GM13976 (cell line): Measurements from ENCODE around the gene LYRM4.

Experiments
- DNase-seq: peaks from one replicate; pipeline ENCODE4 v3.0.0; 2012; ENCODE audit warnings: low spot score
- CTCF ChIP-seq: IDR thresholded peaks from 2 replicates; pipeline ENCODE4 v1.5.1; 2012; ENCODE audit warnings: borderline replicate concordance, mild to moderate bottlenecking; ENCODE audit not compliant: insufficient read depth; ENCODE audit errors: extremely low read depth, missing control alignments, control extremely low read depth
- in situ Hi-C: fragments of 300-500 bp; cut with MboI; formaldehyde crosslinking; loops from one replicate; pipeline ENCODE4 v1.12.0; 2022; ENCODE audit warnings: low sequenced_read_pairs, mixed read lengths, inconsistent platforms; ENCODE audit not compliant: unreplicated experiment

Gene LYRM4

DNA sequence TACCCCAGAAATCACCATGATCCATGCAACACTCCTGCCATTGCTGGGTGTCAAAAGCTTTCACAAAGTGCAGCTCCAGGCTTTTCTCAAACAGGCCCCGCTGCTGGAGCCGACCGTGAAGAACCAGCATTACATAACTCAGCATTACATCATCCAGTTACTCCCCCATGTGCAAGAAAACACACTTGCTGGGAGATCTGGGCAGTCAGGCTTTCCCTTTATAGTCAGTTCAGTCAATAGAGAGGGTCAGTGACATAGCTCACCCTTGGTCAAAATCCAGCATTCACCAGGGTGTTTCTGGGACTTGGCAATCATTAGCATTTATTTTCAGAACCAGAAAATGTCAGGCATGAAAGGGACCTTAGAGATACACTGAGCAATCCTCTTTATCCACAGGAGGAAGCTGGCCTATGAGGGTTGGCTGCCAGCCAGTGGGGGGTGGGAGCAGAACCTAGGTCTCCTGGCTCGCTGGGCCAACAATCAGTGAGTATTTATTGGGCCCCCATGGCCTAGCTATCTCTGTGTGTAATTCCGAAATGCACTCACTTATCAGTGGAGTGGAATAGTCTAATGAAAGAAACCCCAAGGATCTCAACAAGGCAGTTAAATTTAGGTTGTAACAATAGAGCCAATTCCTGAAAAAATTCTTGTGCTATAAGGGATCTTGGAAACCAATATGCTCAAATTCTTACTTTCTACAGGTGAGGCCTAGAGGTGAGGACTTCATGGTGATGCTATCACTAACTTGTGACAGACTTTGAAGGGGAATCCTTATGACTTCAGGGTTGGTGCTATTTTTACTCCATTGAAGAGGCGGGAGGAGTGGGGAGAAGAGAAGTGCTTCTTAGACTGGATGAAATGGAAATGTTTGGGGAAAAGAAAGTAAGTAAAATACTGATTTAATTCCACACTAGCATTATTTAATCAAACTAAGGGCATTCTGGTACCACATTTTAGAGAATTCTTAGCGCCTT is 54.6 kb downstream of the LYRM4 start:
- no peak for TF ChIP-seq CTCF
- DNase-seq, result no peak
- in situ Hi-C loops, result no loop called here

GRCh38 chr6:5205035-5205507 is 55.7 kb downstream of the LYRM4 start:
- in situ Hi-C loops, result no loop called here
- no peak for DNase-seq

DNA sequence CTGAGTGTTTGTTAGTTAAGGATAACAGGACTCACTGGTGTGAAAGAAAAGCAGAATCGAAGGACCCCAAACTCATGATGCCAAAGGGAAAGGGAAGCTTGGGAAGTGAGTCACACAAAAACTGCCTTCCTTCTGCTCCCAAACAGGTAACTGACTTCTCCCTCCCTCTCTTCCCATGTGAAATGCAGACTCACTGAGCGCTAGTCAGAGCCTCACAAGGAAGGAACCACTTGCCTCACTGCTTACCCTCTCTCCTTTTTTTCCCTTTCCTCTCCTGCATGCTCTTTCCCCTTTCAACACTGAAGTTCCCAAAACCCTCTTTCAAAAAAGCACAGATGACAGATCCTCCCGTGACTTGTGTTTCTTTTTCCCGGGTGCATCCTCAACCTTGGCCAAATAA is 56.4 kb downstream of the LYRM4 start:
- TF ChIP-seq CTCF, result no peak
- in situ Hi-C loops, result no loop called here

More at GRCh38 chr6:5205035-5205507, 55.7 kb downstream of the LYRM4 start:
- no peak for TF ChIP-seq CTCF

DNA sequence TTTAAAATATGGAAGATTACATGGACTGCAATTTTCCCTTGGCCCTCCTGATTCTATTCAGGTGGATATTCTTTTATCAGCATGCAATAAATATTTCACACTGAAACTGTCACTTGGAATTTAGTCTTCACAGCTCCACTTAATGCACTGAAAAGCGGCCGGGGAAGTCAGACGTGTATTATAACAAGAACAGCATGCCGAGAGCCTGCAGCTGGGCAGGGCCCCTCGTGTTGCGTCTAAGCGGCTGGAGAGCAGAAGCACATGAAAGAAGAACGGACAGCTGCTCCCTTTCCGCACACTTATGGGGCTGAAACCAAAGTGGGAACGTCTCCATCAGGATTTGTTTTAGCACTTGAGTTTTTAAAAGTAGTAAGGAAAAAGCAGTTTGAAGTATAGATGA is 57.2 kb downstream of the LYRM4 start:
- in situ Hi-C loops, result no loop called here
- DNase-seq, result no peak
- TF ChIP-seq CTCF, result no peak

More for the DNA sequence above, 56.4 kb downstream of the LYRM4 start:
- no peak for DNase-seq

GRCh38 chr6:5202941-5203340 is 57.8 kb downstream of the LYRM4 start:
- in situ Hi-C loops, result no loop called here
- no peak for DNase-seq
- no peak for TF ChIP-seq CTCF

- TF ChIP-seq CTCF, result no peak
- no peak for DNase-seq
- in situ Hi-C loops, result no loop called here
Measured at GRCh38 chr6:5202206-5202605, 58.5 kb downstream of the LYRM4 start.
